ENCODE results near the gene CCNY.

GRCh38 chr10:35417313-35417625 lies 81.0 kb downstream of the CCNY start:
- TF ChIP-seq CTCF (conservative IDR thresholded peaks at IDR 0.05 in 1 of 2, IDR thresholded peaks at IDR 0.05 in 1 of 2; ENCODE audit: extremely low read depth in 1 of 2, insufficient read depth in 1 of 2, low read depth in 1 of 2, low read length in 2 of 2) (no peak), EZH2 (IDR thresholded peaks at IDR 0.05; ENCODE audit: borderline replicate concordance, low read length) (no peak)

Measured in mammary epithelial cell (primary cell).